ENCODE results near the gene MMS19.

The MMS19 gene

DNA sequence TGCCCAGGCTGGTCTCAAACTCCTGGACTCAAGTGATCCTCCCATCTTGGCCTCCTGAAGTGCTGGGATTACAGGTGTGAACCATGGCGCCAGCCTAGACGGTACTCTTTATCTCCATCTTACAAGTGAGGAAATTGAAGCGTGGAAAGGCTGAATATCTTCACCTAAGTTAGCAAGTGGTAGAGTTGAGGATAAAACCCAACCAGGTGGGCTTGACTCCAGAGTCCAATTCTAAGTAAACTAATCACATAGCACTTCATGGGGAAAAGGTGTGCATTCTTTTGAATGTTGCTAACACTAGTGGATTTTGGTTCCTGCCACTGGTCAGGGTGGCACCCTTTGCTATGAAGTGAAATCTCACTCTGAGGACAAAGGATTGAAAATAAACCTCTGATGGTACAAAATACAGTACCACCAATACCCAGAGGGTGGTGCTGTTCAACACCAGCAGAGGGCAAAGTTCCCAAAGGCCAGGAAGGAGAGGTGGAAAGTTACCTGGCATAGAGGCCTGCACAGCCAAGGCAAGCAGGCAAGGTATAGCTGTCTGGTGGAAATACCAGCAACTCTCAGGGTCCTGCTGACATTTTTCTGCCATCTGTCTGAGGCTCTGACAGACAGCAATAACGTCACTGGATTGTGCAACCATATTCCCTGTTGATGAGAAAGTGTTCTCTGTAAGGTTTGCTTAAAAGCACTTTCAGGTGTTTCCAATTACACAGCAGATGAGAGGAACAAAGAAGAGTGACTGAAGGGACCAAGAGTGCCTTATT, 34.7 kb downstream of the MMS19 start:
- DNase-seq: peak; percentile 39

DNA sequence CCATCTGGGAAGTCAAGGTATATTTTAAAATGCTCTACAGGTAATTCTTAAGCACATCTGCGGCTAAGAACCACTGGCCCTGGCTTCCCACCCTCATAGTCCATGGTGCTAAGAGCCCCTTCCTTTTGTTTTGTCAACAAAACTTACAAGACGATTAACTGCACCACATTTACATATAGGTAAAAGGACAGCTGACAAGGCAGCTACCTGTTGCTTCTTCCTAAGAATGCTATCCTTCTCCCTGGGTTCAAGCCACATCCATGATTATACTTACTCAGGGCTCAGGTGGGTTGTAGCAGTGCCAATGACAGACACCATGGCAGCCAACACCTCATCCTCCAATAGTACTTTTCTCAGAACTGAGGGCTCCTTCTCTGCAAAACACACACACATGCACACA, 35.9 kb downstream of the MMS19 start:
- no peak for DNase-seq

DNA sequence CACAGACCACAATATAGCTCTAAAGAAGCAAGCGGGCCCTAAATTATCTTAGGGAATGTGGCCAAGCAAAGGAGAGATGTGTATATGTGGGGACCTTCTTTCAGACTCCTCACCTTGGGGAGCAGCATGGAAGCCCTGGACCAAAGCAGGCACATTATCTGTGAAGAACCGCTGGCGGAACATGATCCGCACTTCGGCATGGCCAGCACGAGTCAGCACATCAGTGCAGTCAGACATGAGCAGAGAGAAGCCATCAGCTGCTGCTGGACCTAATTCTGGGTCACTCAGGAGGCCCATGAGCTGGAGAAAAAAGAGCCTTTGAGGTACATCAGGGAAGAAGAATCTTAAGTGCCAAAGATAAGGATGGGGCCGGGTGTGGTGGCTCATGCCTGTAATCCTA, 38.3 kb downstream of the MMS19 start:
- no peak for DNase-seq

DNA sequence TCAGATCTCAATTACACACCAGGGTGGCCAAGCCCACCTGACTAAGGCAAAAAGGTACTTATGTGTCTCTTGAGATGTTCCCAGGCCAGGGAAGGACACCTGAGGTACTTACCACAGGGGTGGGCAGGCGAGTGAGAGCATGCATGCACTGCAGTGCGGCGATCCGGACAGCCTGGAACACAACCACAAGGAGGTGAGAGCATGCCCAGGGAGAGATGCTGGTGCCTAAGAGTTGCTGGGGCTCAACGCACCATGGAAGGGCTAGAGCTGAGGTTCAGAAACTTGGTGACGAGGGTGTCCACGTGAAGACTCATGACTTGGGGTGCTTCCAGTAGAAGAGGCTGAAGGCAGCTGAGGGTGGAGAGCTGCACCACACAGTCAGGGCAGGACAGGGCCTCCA, 39.1 kb downstream of the MMS19 start:
- DNase-seq: no peak

DNA sequence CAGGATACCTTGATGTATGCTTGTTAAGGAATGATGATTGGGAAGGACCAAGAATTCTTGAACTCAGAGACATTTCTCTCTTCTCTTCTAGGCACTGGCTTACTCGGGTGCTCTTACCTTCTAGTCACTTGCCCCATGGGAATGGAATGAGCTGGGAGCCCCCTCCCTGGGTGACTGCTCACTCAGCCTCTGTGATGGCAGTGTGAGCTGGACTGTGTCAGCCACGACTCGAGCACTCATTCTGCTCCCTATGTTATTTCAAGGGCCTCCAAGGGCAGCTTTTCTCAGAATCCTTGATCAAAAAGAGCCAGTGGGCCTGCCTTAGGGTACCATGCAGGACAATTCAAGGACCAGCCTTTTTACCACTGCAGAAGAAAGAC, 41.5 kb downstream of the MMS19 start:
- DNase-seq: no peak

DNA sequence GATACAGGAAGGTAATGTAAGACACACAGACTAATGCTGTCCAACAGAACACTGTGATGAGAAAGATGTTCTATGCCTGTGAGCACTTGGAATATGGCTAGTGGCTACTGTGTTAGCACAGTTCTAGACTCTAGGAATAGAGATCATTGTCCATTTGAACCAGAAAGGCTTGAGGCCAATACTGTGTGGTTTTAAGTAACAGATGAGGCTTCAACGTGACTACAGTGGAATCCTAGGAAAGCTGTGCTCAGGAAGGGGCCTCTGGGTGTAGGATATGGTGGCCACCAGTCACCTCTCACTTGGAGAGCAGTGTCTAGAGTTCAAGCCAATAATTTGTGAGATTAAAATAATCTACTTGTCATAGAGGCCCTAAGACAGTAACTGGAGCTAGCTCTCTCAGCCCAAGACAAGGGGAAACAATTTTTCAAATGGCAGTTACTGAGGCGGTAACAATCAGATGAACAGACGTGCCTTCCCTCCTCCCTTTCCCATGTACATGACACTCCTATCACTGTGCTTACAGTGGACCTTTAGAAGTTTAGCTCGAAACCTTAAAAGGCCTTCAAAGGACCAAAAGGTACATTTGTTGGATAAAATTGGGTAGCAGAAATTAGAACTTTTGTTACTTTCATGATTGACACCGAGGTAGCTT, 42.1 kb downstream of the MMS19 start:
- DNase-seq: no peak

DNA sequence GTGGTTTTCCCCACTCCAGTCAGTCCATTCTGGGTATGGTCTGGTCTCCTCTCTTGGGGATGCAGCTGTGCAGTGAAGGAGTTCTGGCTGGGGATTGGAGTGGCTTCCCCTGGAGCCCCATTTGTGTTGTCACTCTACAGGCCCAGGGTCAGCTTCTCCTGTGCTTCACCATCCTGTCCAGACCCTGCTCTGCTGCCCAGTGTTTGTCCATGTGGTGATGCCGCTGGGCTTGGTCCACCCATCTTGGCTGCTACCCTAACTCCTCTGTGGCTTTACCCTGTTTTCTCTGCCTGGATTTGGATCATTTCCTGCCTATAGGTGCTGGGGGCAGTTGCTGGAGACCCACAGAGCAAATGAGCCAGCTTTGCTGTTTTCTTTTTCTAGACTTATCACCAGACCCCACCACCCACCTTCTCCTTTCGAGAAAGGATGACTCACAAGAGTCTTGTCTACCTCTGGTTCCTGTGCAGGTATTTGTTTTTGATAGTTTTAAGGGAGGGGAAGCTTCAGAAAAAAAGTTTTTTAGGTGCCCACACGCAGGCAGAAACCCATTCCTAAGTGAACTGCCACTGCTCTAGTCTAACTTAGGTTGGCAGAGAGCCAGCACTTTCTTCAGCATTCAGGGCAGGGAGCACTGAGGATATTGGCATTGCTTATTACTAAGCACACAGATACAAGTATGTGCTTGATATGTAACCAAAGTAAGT, 43.7 kb downstream of the MMS19 start:
- DNase-seq: no peak

DNA sequence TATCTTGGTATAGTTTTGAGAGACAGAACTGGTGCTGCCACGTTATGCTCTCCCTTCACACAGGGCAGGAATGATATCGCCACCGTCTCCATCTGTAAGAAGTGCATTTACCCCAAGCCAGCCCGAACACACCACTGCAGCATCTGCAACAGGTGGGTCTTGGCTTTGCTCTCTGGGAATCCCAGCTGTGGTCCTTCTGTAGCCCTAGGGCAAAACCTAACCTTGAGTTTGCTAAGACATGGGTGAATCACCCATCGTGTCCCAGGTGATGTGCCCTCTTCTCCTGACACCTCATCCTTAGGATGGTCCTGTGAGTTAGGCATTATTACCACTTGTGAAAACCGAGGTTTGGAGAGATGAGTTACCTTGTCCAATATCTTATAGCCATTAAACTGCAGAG, 45.9 kb downstream of the MMS19 start:
- DNase-seq: no peak

DNA sequence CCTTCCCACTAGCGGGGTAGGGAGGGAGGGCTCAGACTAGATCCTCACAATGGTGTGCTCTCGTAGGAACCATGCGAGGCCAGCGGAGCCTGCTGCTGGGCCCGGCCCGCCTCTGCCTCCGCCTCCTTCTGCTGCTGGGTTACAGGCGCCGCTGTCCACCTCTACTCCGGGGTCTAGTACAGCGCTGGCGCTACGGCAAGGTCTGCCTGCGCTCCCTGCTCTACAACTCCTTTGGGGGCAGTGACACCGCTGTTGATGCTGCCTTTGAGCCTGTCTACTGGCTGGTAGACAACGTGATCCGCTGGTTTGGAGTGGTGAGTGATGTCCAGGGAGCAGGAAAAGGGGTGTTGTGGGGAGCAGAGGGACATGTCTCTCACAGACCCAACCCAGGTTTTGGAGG, 46.6 kb downstream of the MMS19 start:
- DNase-seq: no peak

DNA sequence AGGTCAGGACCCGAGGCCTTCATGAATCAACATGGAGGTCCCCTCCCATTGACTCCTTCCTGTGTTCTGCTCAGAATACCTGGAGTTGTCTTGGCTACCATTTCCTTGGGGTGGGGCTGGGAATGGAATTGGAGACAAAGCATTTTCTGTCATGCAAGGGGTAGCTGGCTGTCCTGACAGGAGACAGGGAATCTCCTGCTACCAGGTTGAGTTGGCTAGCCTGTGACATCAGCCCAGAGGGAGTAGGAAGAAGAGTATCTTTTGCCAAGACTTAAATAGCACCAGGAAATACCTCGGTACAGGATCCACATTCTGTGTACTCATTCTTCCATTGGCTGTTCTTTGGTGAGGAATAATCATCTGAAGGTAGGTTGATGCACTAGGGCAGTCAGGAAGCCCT, 47.4 kb downstream of the MMS19 start:
- DNase-seq: no peak

DNA sequence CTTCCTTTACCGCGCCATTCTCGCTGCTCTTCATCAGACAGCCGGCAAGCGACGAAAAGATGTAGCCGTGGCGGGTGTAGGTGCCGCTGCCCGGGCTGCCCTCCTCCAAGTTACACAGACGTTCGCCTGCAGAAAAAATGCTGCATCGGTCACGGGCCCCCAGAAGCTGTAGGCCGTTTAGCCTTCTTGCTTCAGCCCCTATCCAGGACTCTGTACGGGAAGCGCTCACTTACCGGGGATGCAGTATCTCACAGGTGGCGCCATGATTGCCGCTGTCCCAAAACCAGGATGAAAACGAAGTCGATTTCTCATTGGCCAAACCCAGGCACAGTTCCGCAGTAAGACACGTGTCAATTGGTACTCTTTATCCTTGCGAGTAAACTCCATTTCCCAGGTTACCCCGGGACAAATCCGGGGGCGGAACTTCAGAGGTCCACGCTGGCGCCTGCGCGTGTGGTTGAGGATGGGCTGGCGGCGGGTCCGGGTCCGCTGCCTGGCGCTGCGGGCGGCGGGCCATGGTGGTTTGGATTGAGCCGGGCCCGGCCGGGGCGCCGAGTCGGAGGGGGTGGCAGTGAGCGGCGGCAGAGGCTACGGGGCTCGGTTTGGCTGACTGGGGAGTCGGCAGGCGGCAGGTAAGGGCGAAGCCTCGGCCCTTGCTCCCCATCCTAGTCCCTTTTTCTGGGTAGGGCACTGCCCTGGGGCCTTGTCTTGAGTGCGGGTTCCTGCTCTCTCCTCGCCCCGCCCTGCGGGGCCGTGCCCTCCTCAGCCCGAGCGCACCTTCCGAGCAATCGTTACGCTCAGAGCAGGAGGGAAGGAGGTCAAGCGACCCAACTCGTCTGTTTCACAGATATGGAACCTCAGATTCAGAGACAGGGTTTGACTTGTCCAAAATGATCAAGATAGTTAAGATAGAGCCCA, 52.2 kb downstream of the MMS19 start, which contains the start of the genes EXOSC1 and ZDHHC16:
EXOSC1 (minus strand) TSS at position 285 of the 918 bp plus-strand sequence; CDS start at position 264, 21 bp downstream.
ZDHHC16 (plus strand) TSS at position 454 of the 918 bp plus-strand sequence. CDS start 5,501 bp downstream, outside the sequence.
- DNase-seq: peak; percentile 84 to 88

DNA sequence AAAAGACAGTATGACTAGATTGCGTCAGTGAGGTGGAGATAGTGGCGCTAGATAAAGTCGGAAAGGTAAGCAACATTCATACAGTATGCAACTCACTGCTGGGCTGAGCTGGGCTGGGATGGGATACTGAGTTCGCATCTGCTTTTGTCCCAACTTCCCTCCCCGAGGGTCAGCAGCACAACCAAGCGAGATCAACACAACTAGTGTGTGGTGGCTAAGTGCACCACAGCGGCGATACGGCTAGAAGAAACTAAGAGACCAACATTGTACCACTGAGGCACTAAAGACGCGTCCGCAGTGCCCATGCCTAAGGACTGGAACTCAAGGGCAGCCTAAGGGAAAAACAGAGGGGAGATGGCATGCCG, 52.9 kb downstream of the MMS19 start:
- DNase-seq: no peak

DNA sequence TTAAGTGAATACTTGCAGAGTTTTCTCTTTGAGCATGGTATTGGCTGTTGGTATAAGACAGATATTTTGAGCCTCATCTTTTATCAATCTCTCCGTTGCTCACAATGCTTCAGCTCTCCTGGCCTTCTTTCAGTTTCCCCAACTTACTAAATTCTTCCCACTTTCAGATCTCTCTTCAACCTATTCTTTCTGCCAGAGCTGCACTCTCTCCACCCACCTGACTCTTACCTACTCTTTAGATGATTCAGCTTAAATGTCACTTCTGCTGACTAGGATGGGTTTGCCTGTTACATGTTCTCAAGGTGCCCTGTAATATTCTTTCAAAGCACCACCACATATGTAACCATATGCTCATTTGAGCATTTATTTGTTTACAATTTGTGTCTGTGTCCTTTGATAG, 54.0 kb downstream of the MMS19 start:
- DNase-seq: no peak

DNA sequence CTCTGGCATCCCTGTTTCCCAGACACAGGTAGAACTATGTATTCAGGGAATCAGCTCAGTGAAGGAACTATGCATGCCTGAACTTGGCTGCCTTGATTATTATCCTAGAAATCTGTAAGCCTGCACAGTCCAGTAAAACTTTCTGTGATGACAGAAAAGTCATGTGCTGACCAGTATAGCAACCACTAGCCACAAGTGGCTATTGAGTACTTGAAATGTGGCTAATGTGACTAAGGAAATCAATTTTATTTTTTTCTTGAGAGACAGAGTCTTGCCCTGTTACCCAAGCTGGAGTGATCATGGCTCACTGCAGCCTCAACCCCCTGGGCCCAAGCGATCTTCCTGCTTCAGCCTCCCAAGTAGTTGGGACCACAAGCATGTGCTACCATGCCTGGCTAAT, 55.9 kb downstream of the MMS19 start:
- no peak for DNase-seq

DNA sequence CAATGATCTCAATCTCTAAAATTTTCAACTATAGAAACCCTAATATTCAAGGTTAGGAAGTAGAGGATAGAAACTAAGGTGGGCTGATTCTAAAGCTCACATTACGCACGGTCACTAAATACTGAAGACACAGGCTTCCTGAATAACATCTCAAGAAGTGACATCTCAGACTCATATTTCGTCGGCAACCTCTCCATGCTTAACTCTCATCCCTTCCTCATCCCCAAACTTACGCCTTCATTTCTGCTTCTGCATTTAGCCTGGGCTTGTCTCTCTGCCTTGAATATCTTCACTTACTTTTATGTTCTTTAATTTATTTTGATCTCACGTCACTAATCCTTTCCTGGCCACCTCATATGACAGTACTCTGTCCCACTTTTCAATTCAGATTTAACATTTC, 63.0 kb downstream of the MMS19 start:
- no peak for DNase-seq

DNA sequence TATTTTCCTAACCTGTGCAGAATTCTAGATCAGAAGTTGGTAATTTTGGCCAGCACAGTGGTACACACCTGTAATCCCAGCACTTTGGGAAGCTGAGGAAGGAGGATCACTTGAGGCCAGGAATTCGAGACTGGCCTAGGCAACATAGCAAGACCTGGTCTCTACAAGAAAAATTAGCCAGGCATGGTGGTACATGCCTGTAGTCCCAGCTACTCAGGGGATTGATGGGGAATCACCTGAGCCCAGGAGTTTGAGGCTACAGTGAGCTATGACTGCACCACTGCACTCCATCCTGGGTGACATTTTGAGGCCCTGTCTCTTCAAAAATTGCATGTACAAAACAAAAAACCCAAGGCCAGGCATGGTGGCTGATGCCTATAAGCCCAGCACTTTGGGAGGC, 63.7 kb downstream of the MMS19 start:
- no peak for DNase-seq

DNA sequence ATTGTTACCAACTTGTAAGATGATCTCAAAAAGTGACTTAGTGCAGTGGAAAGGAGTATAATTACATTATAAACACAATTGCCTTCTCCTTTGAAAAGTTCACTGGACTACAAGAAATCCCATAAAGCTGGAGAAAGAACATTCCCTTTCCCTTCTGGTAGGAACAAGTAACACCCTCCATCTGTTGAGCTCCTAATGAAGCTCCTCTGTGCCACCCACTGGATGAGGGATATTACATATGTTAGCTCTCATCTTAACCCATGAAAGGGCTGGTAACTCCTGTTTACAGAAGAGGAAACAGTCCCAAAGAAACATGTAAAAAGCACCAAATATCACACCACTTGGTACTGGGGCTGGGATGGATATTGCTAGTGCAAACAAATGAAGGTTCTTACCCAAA, 64.2 kb downstream of the MMS19 start:
- DNase-seq: no peak

DNA sequence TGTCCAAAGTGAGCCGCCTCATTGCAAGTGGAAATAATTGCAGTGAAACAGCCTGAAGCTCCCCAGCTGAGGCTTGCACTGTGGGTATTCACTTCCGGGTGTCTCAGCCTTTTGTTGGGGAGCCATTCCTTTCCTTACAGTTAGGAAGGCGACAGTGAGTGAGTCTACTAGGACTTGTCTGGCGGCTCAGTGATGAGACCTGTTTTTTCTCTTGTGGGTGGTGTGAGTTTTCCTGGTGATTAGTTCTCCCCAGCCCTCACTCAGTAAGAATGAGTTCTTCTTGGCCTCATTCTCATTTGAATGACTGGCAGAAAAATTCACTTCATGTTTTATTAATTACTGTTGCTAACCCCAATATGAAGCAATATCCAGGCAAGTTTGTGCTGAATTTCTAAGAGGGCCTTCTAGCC, 69.6 kb downstream of the MMS19 start:
- DNase-seq: no peak

DNA sequence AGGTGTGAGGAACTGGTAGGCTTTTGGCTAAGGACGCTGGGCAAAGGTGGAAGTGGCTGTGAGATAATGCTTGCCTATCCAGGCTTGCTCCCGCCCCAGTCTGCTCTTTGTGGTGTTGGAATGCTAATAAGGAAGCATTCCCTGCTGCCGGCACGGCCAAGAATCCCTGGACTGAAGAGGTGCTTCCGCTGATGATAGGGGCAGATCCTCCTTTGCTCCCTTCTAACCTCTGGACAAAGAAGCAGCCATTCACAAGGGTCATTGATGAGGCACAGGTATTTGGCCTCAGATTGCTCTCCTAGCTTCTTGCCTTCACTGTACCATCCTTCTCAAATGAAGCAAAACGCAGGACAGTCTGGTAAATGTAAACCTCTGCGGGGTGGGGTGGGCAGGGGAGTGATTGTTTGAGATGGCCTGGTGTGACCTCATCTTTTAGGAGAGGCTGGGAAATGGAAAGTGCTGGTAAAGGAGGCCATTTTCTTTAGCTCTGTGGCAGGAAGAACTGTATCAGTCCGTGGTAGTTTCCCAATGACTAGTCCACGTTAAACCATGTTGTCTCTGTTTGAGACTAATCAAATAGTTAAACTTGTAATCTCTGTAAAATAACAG, 70.5 kb downstream of the MMS19 start:
- no peak for DNase-seq

DNA sequence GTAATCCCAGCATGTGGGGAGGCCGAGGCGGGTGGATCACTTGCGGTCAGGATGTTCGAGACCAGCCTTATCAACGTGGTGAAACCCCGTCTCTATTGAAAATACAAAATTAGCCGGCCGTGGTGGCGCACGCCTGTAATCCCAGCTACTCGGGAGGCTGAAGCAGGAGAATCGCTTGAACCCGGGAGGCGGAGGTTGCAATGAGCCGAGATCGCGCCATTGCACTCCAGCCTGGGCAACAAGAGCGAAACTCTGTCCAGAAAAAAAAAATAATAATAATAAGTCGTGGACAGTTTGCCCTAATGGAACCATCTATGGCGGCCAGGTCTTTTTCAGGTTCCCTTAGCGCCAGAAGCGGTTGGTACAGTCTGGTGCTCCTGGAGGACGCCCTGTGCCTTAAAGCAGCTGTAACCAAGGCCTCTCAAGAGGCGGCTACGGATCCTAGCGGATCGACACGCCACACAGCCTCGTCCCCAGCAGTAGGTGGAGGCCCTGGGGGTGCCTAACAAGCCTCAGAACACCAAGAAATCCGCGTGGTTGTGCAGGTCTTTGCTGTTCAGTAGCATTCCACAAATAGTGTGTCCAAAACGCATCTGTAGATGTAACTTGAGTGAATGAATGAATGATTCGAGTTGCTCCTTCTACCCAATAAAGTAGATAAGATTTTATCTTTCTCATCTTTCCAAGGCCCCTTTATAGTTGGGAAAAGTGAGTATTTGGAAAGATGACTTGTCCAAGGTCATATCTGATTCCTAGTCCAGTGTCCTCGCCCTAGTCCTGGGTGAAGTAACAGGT, 71.2 kb downstream of the MMS19 start:
- no peak for DNase-seq

DNA sequence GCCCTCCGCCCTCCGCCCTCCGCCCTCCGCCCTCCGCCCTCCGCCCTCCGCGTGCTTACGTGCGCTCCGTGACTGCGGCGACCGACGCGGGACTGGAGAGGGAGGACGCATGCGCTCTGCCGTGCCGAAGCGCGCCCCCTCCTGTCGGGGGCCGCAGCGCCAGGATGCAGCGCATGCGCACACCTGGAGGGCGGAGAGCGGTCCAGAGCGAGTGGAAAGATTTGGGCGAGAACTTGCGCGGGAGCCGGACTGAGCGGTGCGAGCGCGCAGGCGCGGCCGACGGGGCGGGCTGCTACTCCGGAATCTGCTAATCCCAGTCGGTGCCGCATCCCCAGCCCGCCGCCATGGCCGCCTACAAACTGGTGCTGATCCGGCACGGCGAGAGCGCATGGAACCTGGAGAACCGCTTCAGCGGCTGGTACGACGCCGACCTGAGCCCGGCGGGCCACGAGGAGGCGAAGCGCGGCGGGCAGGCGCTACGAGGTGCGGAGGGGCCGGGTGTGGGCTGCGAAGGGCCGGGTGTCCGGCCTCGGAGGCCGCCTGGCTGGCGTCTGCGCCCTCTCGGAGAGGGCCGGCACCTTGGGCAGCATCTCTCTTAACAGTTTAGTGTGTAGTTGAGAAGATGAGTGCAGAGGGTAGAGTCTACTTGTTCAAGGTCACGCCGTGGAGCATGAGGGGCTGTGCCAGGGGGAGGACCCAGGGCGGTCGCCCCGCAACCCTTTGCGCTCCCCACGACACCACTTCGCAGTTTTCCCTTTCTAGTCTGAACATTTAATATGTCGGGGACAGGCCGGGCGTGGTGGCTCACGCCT, 72.1 kb downstream of the MMS19 start, which contains the start of gene PGAM1:
PGAM1 (plus strand) TSS at position 228 of the 812 bp plus-strand sequence; CDS start at position 345, 117 bp downstream.
- DNase-seq: peak; percentile 91 to 96
